Gastroesophageal sphincter (tissue), 3 donors: Measurements from ENCODE around the gene SIVA1.

Source experiments
- CTCF ChIP-seq, 4 experiments: fragments of 200-600 bp in 2 of 4; fragments of 450-650 bp in 2 of 4; sonication (generic) in 1 of 4; IDR thresholded peaks; one replicate each; pipeline ENCODE4 v1.5.1; 2017 to 2019; ENCODE audit warnings: antibody characterized with exemption in 4 of 4, mild to moderate bottlenecking in 2 of 4, moderate library complexity in 2 of 4
- EP300 ChIP-seq: sonication (generic); formaldehyde crosslinking; IDR thresholded peaks from one replicate; pipeline ENCODE4 v1.6.1; 2017; ENCODE audit warnings: antibody characterized with exemption, mild to moderate bottlenecking

- TF ChIP-seq EP300 (no peak), CTCF (IDR thresholded peaks at IDR 0.05) (no peak)
Measured at GRCh38 chr14:104739026-104739425, 13.9 kb upstream of the SIVA1 start.
